Upper lobe of left lung (tissue), 4 donors: ENCODE results near the gene GRK5.

Experiments
- CTCF ChIP-seq, 6 experiments: fragments of 450-650 bp in 4 of 6; fragments of 200-600 bp in 2 of 6; sonication (generic) in 2 of 6; IDR thresholded peaks; one replicate each; pipeline ENCODE4 v1.5.1; 2016 to 2019; ENCODE audit warnings: antibody characterized with exemption in 6 of 6
- EP300 ChIP-seq, 4 donors: sonication (generic); formaldehyde crosslinking; IDR thresholded peaks; one replicate each; pipeline ENCODE4 v1.5.1; 2017; ENCODE audit warnings: antibody characterized with exemption in 4 of 4, control low read depth in 2 of 4

- TF ChIP-seq EP300 (IDR thresholded peaks at IDR 0.05) (no peak), CTCF (IDR thresholded peaks at IDR 0.05) (no peak)
Measured at GRCh38 chr10:119357412-119358151, 150.2 kb downstream of the GRK5 start.
